ENCODE results near the gene FAM53A. TPM values are rescaled to one million over a fixed set of nuclear protein-coding genes. Genes with fewer than 3 reads are reported as not detected.

FAM53A gene
- total RNA-seq, 1 experiment from 2014 or later, result 0.06 TPM

GRCh38 chr4:1660948-1661677 is 23.0 kb downstream of the FAM53A start:
- DNase-seq (ENCODE audit: low read depth), result no peak

- no peak for DNase-seq (ENCODE audit: low read depth)
Measured at GRCh38 chr4:1659104-1660043, 24.7 kb downstream of the FAM53A start.

GRCh38 chr4:1658581-1658980 is 25.5 kb downstream of the FAM53A start:
- DNase-seq (ENCODE audit: low read depth), result no peak

- no peak for DNase-seq (ENCODE audit: low read depth)
Measured at GRCh38 chr4:1658146-1658545, 26.0 kb downstream of the FAM53A start.

GRCh38 chr4:1656986-1657385 is 27.1 kb downstream of the FAM53A start:
- no peak for DNase-seq (ENCODE audit: low read depth)

- DNase-seq (ENCODE audit: low read depth), result no peak
Measured at GRCh38 chr4:1656132-1656531, 28.0 kb downstream of the FAM53A start.

GRCh38 chr4:1655676-1656075 is 28.4 kb downstream of the FAM53A start:
- DNase-seq (ENCODE audit: low read depth), result no peak

GRCh38 chr4:1655081-1655480 is 29.0 kb downstream of the FAM53A start:
- DNase-seq (ENCODE audit: low read depth), result no peak

- DNase-seq (ENCODE audit: low read depth), result no peak
Measured at GRCh38 chr4:1654216-1654955, 29.7 kb downstream of the FAM53A start.

- no peak for DNase-seq (ENCODE audit: low read depth)
Measured at GRCh38 chr4:1653776-1654175, 30.3 kb downstream of the FAM53A start.

GRCh38 chr4:1652088-1652487 is 32.0 kb downstream of the FAM53A start:
- no peak for DNase-seq (ENCODE audit: low read depth)

- DNase-seq (ENCODE audit: low read depth), result no peak
Measured at GRCh38 chr4:1651609-1652008, 32.5 kb downstream of the FAM53A start.

GRCh38 chr4:1648962-1649361 is 35.2 kb downstream of the FAM53A start:
- DNase-seq (ENCODE audit: low read depth), result no peak

GRCh38 chr4:1647432-1647831 is 36.7 kb downstream of the FAM53A start:
- DNase-seq (ENCODE audit: low read depth), result no peak

- DNase-seq (ENCODE audit: low read depth), result no peak
Measured at GRCh38 chr4:1646690-1647089, 37.4 kb downstream of the FAM53A start.

- DNase-seq (ENCODE audit: low read depth), result no peak
Measured at GRCh38 chr4:1644891-1645657, 39.0 kb downstream of the FAM53A start.

GRCh38 chr4:1643971-1644735 is 40.0 kb downstream of the FAM53A start:
- DNase-seq (ENCODE audit: low read depth), result no peak

- no peak for DNase-seq (ENCODE audit: low read depth)
Measured at GRCh38 chr4:1642196-1642951, 41.7 kb downstream of the FAM53A start.

- DNase-seq (ENCODE audit: low read depth), result no peak
Measured at GRCh38 chr4:1641671-1642070, 42.4 kb downstream of the FAM53A start.
